PC-3 (cell line): ENCODE measurements around the gene PKD1L1. TPM values are rescaled to one million over a fixed set of nuclear protein-coding genes. Genes with fewer than 3 reads are reported as not detected.
"Not testable (repeated sequence)": the region's sequence is repeated elsewhere in the genome, so short reads cannot be mapped to it uniquely, and the experiment has no call there.

Experiments
- ATAC-seq: fragments of 200-7000 bp; cut with Tn5 transposase; 2 replicates; pipeline ENCODE4 v1.9.1; 2020; ENCODE audit warnings: mild to moderate bottlenecking, moderate library complexity
- BruUV-seq: library from RNA; stranded (reverse); fragments of 400-500 nt; replicated peaks from 2 replicates; lab custom pipeline; 2021; lab: Mats Ljungman, UMichigan
- CTCF ChIA-PET: fragments of 300-600 bp; sonication (Branson Sonifier 250); formaldehyde crosslinking; loops from one replicate; lab custom pipeline; 2022; ENCODE audit warnings: antibody characterized with exemption; lab: Charles Lee
- POLR2A ChIA-PET: fragments of 300-600 bp; sonication (Branson Sonifier 250); formaldehyde crosslinking; loops from one replicate; lab custom pipeline; 2022; ENCODE audit warnings: antibody characterized with exemption; ENCODE audit not compliant: unreplicated experiment; lab: Charles Lee
- DNase-seq: peaks from one replicate; pipeline ENCODE4 v3.0.0-alpha.2; 2015
- H2AFZ ChIP-seq: fragments of 300-600 bp; sonication (generic); 2 replicates; pipeline ENCODE4 v1.6.0; 2016; ENCODE audit warnings: antibody characterized with exemption, low read length
- H3F3A ChIP-seq: fragments of 300-600 bp; sonication (generic); one replicate; pipeline ENCODE4 v1.6.0; 2017; ENCODE audit warnings: antibody characterized with exemption, low read length, control low read depth, mild to moderate bottlenecking; ENCODE audit not compliant: unreplicated experiment
- H3K27ac ChIP-seq: fragments of 300-600 bp; sonication (generic); 2 replicates; pipeline ENCODE4 v1.5.1; 2016; ENCODE audit warnings: mild to moderate bottlenecking, low read length
- H3K27me3 ChIP-seq: fragments of 300-600 bp; sonication (generic); 2 replicates; pipeline ENCODE4 v1.6.1; 2016; ENCODE audit warnings: low read length, mixed read lengths
- H3K36me3 ChIP-seq: fragments of 300-600 bp; sonication (generic); 2 replicates; pipeline ENCODE4 v1.6.1; 2016; ENCODE audit warnings: low read depth, mixed run types, low read length, mixed read lengths
- H3K4me1 ChIP-seq: fragments of 300-600 bp; sonication (generic); 2 replicates; pipeline ENCODE4 v1.5.1; 2016; ENCODE audit warnings: low read length; ENCODE audit not compliant: insufficient read depth
- H3K4me2 ChIP-seq: fragments of 300-600 bp; sonication (generic); 2 replicates; pipeline ENCODE4 v1.6.0; 2016; ENCODE audit warnings: low read length
- H3K4me3 ChIP-seq: fragments of 300-600 bp; sonication (generic); 2 replicates; pipeline ENCODE4 v1.5.1; 2016; ENCODE audit warnings: mild to moderate bottlenecking, low read length, mixed read lengths
- H3K79me2 ChIP-seq: fragments of 300-600 bp; sonication (generic); 2 replicates; pipeline ENCODE4 v1.6.1; 2017; ENCODE audit warnings: low read length, mixed read lengths
- H3K9ac ChIP-seq: fragments of 300-600 bp; sonication (generic); 2 replicates; pipeline ENCODE4 v1.6.0; 2016; ENCODE audit warnings: mild to moderate bottlenecking, low read length
- H3K9me2 ChIP-seq: fragments of 300-600 bp; sonication (generic); replicated peaks from 2 replicates; pipeline ENCODE4 v1.6.1; 2016; ENCODE audit warnings: mixed run types, low read length, mixed read lengths
- H3K9me3 ChIP-seq: fragments of 300-600 bp; sonication (generic); 2 replicates; pipeline ENCODE4 v1.6.1; 2016; ENCODE audit warnings: low read length, mixed read lengths
- H4K20me1 ChIP-seq: fragments of 300-600 bp; sonication (generic); 2 replicates; pipeline ENCODE4 v1.6.1; 2016; ENCODE audit warnings: low read length, mixed read lengths
- EZH2 ChIP-seq: fragments of 300-600 bp; sonication (generic); IDR thresholded peaks from one replicate; pipeline ENCODE4 v1.6.1; 2017; ENCODE audit warnings: antibody characterized with exemption, mild to moderate bottlenecking, low read length; ENCODE audit not compliant: unreplicated experiment
- EZH2phosphoT487 ChIP-seq: fragments of 300-600 bp; sonication (generic); IDR thresholded peaks from 2 replicates; pipeline ENCODE4 v1.6.1; 2018; ENCODE audit warnings: mild to moderate bottlenecking, antibody characterized with exemption, low read length, borderline replicate concordance
- intact Hi-C: fragments of 100-400 bp; cut with micrococcal nuclease; formaldehyde crosslinking; loops from 2 replicates; pipeline ENCODE4 v1.9.0; 2023
- total RNA-seq: library from RNA; depleted of rRNA; stranded (reverse); fragments of >200 nt; gene quantifications from 2 replicates; pipeline ENCODE4 v1.2.3, GENCODE V29; 2014
- TF ChIP-seq, protein P1 (sequence below): fragments of 300-600 bp; sonication (generic); conservative IDR thresholded peaks from 2 replicates; pipeline ENCODE4 v1.5.1; 2017; ENCODE audit warnings: antibody characterized with exemption, low read depth, mild to moderate bottlenecking, low read length

The PKD1L1 gene
- total RNA-seq, 1 experiment from 2014 or later = 0.04 TPM

DNA sequence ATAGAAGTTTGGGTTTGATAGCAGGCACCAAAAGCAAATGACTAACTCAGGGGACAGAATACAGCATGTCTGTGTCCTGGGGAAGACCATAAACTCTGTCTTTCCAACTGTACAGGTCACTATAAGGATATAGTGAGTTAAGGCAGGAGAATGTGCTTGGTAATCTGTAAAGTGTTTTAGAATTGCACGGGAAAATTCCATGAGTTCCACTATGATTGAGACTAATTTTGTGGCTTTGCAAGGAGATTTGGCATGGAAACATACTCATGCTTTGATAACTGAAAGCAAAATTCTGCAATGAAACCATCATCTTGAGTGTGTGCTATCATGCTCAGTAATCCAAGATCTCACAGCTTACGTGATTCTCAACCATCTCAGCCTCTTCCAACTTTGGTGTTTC lies 152.6 kb downstream of the PKD1L1 start:
- H3K27ac ChIP-seq = no peak overlapping the region
- H2AFZ ChIP-seq = no peak overlapping the region
- H3K9me2 ChIP-seq = no peaks in the 10 kb centered on the region
- no peaks in the 10 kb centered on the region for H4K20me1 ChIP-seq
- H3K4me1 ChIP-seq = peaks cover 10% of the 10 kb centered on the region; the same call in 1 of the 2 replicates
- no peaks in the 10 kb centered on the region for H3F3A ChIP-seq
- intact Hi-C loops = no loop called here
- no peaks in the 10 kb centered on the region for H3K9me3 ChIP-seq
- no peaks in the 10 kb centered on the region for H3K79me2 ChIP-seq
- no peaks in the 10 kb centered on the region for H3K36me3 ChIP-seq
- H3K4me2 ChIP-seq = no peak overlapping the region
- ATAC-seq (no peak), DNase-seq (no peak)
- POLR2A ChIA-PET = no interaction called here
- no TSS peak for BruUV-seq
- TF ChIP-seq EZH2phosphoT487 (no peak), EZH2 (no peak)
- TF ChIP-seq, protein P1, sequence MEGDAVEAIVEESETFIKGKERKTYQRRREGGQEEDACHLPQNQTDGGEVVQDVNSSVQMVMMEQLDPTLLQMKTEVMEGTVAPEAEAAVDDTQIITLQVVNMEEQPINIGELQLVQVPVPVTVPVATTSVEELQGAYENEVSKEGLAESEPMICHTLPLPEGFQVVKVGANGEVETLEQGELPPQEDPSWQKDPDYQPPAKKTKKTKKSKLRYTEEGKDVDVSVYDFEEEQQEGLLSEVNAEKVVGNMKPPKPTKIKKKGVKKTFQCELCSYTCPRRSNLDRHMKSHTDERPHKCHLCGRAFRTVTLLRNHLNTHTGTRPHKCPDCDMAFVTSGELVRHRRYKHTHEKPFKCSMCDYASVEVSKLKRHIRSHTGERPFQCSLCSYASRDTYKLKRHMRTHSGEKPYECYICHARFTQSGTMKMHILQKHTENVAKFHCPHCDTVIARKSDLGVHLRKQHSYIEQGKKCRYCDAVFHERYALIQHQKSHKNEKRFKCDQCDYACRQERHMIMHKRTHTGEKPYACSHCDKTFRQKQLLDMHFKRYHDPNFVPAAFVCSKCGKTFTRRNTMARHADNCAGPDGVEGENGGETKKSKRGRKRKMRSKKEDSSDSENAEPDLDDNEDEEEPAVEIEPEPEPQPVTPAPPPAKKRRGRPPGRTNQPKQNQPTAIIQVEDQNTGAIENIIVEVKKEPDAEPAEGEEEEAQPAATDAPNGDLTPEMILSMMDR = no peak
- H3K27me3 ChIP-seq = no peaks in the 10 kb centered on the region
- CTCF ChIA-PET = interaction anchor here (1.1 kb wide), 1 partner anchor 24 kb away, joined by 3 read pairs; no protein-coding TSS in a partner anchor
- no peak overlapping the region for H3K4me3 ChIP-seq
- H3K9ac ChIP-seq = no peak overlapping the region

DNA sequence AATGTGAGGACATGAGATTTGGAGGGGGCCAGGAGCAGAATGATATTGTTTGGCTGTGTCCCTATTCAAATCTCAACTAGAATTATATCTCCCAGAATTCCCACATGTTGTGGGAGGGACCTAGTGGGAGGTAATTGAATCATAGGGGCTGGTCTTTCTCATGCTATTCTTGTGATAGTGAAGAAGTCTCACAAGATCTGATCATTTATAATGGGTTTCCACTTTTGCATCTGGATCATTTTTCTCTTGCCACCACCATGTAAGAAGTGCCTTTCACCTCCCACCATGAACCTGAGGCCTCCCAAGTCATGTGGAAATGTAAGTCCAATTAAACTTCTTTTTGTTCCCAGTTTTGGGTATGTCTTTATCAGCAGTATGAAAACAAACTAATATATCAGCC lies 153.1 kb downstream of the PKD1L1 start:
- H3K4me3 ChIP-seq, H3K9ac ChIP-seq, H3K27ac ChIP-seq, DNase-seq, H3K4me1 ChIP-seq, POLR2A ChIA-PET, CTCF ChIA-PET, H3K79me2 ChIP-seq, ATAC-seq, H3K4me2 ChIP-seq, H3F3A ChIP-seq, H3K36me3 ChIP-seq, BruUV-seq, intact Hi-C loops, H3K9me2 ChIP-seq, H3K9me3 ChIP-seq, H2AFZ ChIP-seq, H3K27me3 ChIP-seq, H4K20me1 ChIP-seq: not testable (repeated sequence)

DNA sequence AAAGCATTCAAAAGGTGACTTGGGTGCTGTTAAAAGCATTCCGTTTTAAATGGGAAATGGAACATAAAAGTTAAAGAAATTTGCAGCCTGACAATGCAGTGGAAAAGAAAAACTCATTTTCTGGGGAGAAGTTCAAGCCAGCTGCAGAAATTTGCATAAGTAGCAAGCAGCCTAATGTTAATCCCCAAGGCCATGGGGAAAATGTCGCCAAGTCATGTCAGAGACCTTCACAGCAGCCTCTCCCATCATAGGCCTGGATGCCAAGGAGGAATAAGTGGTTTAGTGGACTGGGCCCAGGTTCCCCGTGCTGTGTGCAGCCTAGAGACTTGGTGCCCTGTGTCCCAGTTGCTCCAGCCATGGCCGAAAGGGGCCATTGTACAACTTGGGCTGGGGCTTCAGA lies 154.2 kb downstream of the PKD1L1 start:
- DNase-seq (no peak), ATAC-seq (no peak)
- Histone ChIP-seq H3K27me3 (no peaks in the 10 kb centered on the region), H3K4me3 (no peak overlapping the region), H3K9ac (no peak overlapping the region), H3K27ac (no peak overlapping the region), H3K79me2 (no peaks in the 10 kb centered on the region), H3K36me3 (no peaks in the 10 kb centered on the region), H2AFZ (no peak overlapping the region), H3K9me3 (no peaks in the 10 kb centered on the region), H3K4me2 (no peak overlapping the region), H3K4me1 (peaks cover 10% of the 10 kb centered on the region; the same call in 1 of the 2 replicates), H4K20me1 (no peaks in the 10 kb centered on the region), H3K9me2 (no peaks in the 10 kb centered on the region), H3F3A (no peaks in the 10 kb centered on the region)
- no TSS peak for BruUV-seq
- ChIA-PET POLR2A (no interaction called here), CTCF (no interaction called here)
- intact Hi-C loops = no loop called here
- TF ChIP-seq, protein P1 = no peak
- TF ChIP-seq EZH2phosphoT487 (no peak), EZH2 (no peak)

DNA sequence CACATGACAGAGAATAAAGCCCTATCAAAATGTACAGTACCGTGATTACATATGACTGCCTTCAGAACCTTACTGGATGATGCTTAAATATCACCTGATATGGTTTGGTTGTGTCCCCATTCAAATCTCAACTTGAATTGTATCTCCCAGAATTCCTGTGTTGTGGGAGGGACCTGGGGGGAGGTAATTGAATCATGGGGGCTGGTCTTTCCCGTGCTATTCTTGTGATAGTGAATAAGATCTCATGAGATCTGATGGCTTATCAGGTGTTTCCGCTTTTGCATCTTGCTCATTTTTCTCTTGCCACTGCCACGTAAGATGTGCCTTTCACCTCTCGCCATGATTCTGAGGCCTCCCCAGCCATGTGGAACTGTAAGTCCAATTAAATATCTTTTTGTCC lies 155.1 kb downstream of the PKD1L1 start:
- ATAC-seq, H3F3A ChIP-seq, H3K27me3 ChIP-seq, intact Hi-C loops, POLR2A ChIA-PET, H3K9me2 ChIP-seq, H3K4me2 ChIP-seq, H3K9me3 ChIP-seq, H3K4me1 ChIP-seq, H3K4me3 ChIP-seq, H4K20me1 ChIP-seq, H3K36me3 ChIP-seq, CTCF ChIA-PET, H3K27ac ChIP-seq, H3K9ac ChIP-seq, H3K79me2 ChIP-seq, H2AFZ ChIP-seq, BruUV-seq, DNase-seq: not testable (repeated sequence)
